SH-SY5Y (cell line): ENCODE results near the gene PITPNM1.

ENCODE experiments used
- GATA2 ChIP-seq: IDR thresholded peaks from 2 replicates; pipeline ENCODE4 v1.6.1; 2011; ENCODE audit warnings: mild to moderate bottlenecking, low read depth, low read length
- GATA3 ChIP-seq: IDR thresholded peaks from 2 replicates; pipeline ENCODE4 v1.6.1; 2011; ENCODE audit warnings: low read depth, mild to moderate bottlenecking, low read length, moderate library complexity

DNA sequence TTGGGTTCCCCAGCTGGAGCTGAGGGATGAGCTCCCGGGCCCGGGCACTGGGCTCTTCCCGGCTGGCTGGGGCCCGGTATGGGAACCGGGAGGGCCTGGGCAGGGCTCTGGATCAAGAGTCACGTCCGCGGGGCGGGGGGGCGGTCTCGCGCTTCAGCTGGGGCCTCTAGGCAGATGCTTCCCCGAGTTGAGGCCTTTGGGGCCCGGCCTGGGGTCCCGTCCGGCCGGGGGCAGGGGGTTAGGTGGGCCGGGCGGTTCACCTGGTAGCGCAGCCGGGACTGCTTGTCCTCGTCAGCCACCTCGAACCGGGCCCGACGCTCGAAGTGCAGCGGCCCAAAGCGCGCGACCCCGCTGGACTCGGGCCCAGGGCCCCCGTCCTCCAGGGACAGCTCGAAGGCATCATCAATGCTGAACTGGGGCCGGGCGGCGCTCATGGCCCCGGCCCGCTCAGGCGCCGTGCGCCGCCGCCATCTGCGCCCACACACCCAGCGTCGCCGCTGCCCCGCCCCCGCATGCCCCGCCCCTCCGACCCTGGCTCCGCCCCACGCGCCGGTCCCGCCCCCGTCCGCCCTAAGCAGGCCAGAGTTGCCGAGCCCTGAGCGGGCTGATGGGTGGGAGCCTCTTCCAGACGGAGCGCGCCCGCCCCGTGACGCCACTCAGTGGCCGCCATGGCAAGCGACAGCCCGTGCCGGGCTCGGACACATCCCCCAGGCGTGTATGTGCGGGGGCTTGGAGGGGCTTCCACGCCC lies 36.2 kb downstream of the PITPNM1 start, which contains the start of gene TMEM134:
- no peak for TF ChIP-seq GATA2
- no peak for TF ChIP-seq GATA3
